ENCODE measurements around the gene SNX13.
A peak's percentile ranks its signal among the peaks of the same experiment; 100 is the strongest.

The SNX13 gene

DNA sequence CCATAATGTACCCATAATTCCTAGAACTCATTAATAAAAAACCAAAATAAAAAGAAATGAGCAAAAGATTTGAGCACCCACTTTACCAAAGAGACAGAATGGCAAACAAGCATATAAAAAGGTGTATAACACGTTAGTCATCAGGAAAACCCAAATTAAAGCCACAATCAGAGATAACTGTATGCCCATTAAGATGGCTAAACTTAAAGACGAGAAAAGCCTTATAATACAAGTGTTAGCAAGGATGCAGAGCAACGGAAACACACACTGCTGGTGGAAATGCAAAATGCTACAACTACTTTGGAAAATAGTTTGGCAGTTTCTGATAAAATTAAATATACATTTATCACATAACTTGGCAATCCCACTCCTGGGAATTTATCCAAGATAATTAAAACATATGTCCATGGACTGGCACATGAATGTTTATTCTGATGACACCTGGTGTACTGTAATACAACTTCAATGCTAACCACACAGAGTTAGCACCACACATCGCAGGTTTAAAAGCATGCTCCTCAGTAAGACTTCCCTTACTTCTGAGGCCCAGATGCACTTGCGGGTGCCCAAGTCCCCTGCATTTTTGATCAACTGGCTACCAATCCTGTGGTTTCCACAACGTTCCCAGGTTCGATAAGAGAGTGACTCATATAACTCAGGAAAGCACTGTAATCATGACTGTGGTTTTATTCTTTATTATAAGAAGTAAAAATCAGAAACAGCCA lies 158.6 kb downstream of the SNX13 start:
- TF ChIP-seq, protein P1, sequence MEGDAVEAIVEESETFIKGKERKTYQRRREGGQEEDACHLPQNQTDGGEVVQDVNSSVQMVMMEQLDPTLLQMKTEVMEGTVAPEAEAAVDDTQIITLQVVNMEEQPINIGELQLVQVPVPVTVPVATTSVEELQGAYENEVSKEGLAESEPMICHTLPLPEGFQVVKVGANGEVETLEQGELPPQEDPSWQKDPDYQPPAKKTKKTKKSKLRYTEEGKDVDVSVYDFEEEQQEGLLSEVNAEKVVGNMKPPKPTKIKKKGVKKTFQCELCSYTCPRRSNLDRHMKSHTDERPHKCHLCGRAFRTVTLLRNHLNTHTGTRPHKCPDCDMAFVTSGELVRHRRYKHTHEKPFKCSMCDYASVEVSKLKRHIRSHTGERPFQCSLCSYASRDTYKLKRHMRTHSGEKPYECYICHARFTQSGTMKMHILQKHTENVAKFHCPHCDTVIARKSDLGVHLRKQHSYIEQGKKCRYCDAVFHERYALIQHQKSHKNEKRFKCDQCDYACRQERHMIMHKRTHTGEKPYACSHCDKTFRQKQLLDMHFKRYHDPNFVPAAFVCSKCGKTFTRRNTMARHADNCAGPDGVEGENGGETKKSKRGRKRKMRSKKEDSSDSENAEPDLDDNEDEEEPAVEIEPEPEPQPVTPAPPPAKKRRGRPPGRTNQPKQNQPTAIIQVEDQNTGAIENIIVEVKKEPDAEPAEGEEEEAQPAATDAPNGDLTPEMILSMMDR (IDR thresholded peaks at IDR 0.05; ENCODE audit: low read depth, low read length, missing control alignments): no peak
- no peak overlapping the region for H3K4me3 ChIP-seq (replicated peaks; ENCODE audit: low read depth, low read length)
- DNase-seq (ENCODE audit: extremely low read depth, low read depth): peak; percentile 5

DNA sequence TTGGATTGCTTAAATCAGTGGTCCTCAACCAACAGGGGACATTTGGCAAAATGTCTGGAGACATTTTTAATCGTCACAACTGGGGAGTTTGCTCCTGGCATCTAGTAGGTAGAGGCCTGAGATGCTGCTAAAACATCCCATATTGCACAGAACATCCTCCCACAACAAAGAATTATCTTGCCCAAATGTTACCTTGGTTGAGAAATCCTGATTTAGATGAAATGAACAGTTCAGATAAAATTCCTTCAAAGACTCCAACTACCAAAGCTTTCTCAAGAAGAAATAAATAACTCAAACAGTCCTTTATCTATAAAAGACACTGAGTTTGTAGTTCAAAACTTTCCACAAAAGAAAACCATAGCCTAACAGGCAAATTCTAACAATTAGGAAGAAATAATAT lies 160.9 kb downstream of the SNX13 start:
- TF ChIP-seq, protein P1 (IDR thresholded peaks at IDR 0.05; ENCODE audit: low read depth, low read length, missing control alignments): no peak
- H3K4me3 ChIP-seq (replicated peaks; ENCODE audit: low read depth, low read length): no peak overlapping the region
- DNase-seq (ENCODE audit: extremely low read depth, low read depth): no peak

DNA sequence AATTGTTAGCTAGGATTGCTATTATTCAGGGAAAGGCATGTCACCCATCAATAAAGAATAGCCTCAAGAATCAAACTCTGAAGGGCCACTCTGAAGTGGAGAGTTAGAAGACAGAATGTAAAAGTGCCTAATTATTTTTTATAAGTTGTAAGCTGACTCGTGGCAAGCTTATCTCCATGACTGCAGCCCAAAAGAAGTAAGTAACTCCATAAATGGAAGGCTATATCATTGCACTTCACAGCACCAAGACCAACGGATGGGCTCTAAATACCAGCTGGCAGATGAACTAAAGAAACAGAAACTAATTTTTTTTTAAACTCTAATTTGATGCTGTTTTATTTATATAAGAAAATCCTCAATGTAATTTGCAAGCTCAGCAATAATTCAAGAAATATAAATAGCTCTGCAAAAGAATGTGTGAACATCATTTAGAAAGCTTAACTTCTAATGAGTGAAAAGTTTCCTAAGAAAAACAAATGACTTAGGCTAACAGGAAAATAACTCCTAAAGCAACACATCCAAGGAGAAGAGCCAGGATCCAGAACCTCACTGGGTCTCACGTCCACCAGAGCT lies 165.5 kb downstream of the SNX13 start:
- no peak overlapping the region for H3K4me3 ChIP-seq (replicated peaks; ENCODE audit: low read depth, low read length)
- no peak for DNase-seq (ENCODE audit: extremely low read depth, low read depth)
- TF ChIP-seq, protein P1 (IDR thresholded peaks at IDR 0.05; ENCODE audit: low read depth, low read length, missing control alignments): no peak

DNA sequence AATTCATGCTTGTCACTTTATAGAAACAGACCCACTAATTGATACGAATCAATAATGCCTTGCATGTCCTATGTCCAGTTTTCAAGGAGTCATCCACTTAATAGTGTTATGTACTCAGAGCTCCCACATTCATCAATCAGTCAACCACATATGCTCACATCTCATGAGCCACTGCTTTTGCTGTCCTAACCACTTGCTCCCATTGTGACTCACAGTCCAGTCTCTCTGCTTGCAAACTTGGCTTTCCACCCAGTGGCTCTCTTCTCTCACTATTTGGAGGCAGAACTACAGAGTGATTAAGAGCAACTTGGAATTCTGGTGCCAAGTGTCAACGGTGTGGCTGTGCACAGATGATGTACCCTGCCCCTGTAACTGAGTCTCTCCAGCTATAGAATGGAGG lies 166.0 kb downstream of the SNX13 start:
- peak; percentile 27 for DNase-seq (ENCODE audit: extremely low read depth, low read depth)
- TF ChIP-seq, protein P1 (IDR thresholded peaks at IDR 0.05; ENCODE audit: low read depth, low read length, missing control alignments): no peak

DNA sequence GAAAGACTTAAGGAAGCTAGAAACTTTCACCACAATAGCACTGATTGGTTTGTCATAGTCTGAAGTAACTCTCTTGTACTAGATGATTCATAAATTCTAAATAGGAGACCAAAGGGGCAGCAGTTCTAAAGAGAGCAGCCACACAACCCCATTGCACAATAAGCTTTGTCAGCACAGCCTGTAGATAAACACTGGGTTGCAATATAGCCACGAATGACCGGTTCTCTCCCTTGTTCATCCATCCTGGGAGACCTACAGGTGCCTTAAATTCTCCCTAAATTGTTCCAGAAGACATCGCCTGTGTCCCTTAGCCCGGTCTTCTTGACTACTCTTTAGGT lies 167.0 kb downstream of the SNX13 start:
- H3K4me3 ChIP-seq (replicated peaks; ENCODE audit: low read depth, low read length): no peak overlapping the region
- no peak for DNase-seq (ENCODE audit: extremely low read depth, low read depth)
- TF ChIP-seq, protein P1 (IDR thresholded peaks at IDR 0.05; ENCODE audit: low read depth, low read length, missing control alignments): no peak

More for the DNA sequence above, 166.0 kb downstream of the SNX13 start:
- no peak overlapping the region for H3K4me3 ChIP-seq (replicated peaks; ENCODE audit: low read depth, low read length)

DNA sequence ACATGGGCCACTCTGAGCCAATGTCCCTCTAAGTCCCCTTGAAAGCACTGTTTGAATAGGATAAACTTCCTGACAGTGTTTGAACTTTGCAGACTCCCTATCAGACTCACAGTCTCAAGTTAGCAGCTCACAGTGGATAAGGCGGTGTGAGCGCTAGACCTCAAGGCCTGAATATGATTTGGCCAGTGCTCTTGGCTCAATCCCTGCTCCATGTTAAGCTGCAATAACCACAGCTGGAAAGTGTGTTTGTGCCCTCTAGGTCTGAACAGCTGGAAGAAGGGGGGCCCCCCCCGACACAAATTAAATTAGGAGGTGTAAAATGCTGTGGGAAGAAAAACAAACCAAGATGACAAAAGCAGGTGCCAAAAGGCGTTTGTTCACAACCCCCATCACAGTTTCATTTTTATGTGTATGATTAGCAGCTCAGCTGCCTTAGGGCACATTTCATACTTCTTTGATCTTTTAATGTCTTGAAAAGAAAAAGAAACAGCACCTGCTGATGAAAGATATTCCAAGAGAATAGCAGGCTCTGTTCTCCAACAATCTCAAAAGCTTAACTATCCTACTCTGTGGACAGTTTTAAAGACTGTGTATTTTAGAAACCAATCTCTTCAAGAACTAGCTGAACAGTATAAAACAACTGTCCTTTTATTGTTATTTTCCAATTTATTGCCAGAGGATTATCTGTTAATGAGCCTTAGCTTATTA lies 167.6 kb downstream of the SNX13 start:
- DNase-seq (ENCODE audit: extremely low read depth, low read depth): no peak
- TF ChIP-seq, protein P1 (IDR thresholded peaks at IDR 0.05; ENCODE audit: low read depth, low read length, missing control alignments): no peak
- H3K4me3 ChIP-seq (replicated peaks; ENCODE audit: low read depth, low read length): no peak overlapping the region
